CD4-positive, alpha-beta T cell treated with Interleukin-17A for 4 hours (primary cell): ENCODE data around the gene NR1I3.

Source experiments
- DNase-seq: peaks from one replicate; pipeline ENCODE4 v3.0.0-alpha.2; 2020; ENCODE audit warnings: mixed read lengths

NR1I3 gene

DNA sequence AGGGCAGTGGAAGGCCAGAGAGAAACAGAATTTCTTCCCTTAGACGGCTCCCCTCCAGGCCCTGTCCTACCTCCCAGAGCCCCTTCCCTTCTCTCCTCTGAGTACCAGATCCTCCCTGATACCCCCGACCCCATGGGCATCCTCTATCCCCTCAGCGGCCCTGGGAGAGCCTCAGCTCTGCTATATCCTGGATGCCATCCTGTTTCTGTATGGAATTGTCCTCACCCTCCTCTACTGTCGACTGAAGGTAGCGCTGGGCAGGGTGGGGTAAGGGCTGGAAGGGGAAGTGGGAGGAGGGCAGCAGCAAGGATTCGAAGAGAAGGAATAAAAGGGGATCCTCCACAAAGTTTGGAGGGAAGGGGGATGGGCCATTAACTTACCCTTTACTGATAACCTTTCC is 20.2 kb downstream of the NR1I3 start:
- no peak for DNase-seq

DNA sequence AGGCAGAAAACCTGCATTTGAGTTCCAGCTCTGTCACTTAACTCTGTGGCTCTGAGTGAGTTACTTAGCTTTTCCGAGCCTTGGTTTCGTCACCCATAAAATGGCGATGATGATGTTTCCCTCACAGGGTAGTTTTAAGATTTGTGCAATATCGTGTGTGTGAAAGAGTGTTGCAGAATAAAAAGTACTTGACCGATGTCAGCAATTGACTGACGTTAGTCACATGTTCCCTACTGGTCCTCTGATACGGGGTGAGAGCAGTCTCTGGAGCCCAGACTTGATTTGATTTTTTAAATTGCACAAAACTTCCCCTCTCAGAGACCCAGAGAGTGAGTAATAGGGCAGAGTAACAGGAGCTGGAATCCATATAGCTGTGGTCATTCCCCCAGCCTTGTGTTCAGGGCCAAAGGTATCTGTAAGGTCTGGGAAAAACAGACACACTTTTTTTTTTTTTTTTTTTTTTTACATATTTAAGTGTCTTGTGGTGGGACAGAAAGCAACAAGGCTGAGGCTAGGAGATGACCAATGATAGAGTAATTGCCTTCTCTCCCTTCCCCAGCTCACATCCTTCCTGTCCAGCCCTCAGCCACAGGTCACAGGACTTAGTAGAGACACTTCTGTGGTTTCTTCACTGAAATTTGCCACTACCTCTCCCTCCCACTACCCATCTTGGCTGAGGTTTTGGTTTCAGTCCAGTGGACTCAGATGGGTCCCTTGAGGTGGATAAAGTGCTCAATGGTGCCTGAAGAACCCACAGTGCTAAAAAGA is 20.9 kb downstream of the NR1I3 start:
- no peak for DNase-seq

DNA sequence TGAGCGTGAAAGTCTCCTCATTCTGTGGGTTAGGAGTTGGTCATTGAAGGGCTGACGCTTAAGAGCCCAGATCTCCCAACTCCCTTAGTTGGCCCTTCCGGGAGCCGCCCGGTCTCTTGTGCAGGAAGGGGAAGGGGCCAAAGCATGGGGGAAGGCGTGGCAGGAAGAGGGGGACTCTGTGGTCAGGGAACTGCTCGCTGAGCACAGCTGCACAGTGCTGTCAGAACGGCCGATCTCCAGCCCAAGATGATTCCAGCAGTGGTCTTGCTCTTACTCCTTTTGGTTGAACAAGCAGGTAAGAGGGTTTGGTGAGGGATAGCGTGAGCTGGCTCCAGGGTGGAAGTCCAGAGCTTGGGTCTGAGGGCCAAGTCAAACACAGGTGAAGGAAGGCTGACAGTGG is 22.9 kb downstream of the NR1I3 start, which contains the start of gene FCER1G:
TSS of gene FCER1G (plus strand) at position 220 of the 400 bp plus-strand sequence. CDS start at position 247, 27 bp downstream.
- DNase-seq = peak; percentile 12

DNA sequence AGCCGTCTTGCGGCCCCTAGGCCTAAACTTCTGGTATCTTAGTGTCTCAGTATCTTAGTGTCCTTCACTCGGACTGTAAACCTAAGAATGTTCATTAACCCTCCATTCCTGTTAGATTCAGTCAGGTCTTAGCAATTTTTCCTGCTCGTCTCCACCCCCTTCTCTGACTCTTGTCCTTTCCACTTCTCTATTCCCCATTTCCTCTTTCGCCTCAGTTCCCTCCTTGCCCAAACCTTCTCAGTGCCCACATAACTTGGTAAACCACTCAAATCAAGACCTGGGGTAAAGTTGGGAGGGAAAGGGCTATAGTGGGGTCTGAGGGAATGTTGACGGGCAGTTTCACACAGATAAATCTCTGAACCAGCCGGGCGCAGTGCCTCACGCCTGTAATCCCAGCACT is 23.6 kb downstream of the NR1I3 start:
- DNase-seq = no peak

DNA sequence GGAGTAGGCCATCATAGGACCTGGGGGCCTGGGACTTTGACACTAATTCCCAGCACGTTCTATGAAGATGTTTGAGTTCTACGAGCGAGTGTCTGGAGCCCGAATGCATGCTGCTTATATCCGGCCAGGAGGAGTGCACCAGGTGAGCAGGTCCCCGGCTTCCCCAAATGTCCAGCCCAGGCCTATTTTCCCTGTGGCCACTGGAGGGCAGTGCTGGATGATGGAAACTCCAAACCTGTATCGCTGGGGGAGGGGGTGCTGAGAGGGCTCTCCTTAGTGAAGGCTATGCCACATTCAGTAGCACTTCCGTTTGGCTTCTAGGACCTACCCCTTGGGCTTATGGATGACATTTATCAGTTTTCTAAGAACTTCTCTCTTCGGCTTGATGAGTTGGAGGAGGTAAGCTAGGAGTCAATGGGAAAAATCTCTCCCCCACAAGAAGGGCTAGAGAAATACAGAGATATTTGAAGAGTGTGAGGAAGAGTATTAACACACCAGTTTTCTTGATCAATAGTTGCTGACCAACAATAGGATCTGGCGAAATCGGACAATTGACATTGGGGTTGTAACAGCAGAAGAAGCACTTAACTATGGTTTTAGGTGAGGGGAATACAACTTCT is 28.1 kb downstream of the NR1I3 start:
- peak; percentile 80 for DNase-seq

DNA sequence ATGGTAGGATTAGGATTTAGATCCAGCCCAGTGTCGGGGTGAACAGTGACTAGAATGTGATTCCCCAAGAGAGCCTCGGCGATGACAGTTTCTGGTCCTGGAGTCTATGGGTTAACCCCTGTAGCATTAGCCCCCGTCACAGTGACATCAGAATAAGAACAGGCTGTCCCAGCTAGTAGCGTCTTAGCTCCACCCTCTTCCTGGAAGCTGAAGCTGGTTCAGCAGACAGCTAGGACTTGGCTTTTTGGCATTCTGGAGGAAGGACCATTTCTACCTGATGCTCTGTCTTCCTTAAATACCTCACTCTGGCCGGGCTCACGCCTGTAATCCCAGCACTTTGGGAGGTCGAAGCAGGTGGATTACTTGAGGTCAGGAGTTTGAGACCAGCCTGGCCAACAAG is 30.8 kb downstream of the NR1I3 start:
- DNase-seq = no peak

DNA sequence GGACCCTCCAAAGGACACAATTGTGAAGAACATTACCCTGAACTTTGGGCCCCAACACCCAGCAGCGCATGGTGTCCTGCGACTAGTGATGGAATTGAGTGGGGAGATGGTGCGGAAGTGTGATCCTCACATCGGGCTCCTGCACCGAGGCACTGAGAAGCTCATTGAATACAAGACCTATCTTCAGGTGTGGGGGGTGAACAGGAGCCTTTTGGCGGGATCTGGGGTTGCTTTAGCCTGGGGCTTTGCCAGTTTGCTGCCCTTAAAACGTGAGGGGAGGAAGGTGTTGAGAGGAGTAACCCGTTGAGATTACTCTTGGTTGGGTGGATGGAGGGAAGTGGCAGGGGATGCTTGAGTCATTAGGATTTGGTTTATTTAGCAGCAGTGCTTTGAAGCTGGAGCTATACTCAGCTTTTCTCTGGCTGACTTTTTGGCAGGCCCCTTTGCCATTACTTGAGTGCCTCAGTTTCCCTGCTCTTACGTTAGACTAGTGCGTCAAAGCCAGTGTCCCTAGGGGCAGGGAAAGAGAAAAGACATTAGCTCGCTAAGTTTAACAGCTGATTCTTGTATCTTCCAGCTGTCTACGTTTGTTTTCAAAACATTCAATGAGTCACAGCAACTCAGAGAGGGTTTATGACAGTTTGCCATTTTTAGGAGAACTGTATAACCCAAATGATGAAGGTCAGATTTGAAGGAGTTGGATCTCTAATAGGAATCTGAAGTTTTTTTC is 31.4 kb downstream of the NR1I3 start:
- no peak for DNase-seq

DNA sequence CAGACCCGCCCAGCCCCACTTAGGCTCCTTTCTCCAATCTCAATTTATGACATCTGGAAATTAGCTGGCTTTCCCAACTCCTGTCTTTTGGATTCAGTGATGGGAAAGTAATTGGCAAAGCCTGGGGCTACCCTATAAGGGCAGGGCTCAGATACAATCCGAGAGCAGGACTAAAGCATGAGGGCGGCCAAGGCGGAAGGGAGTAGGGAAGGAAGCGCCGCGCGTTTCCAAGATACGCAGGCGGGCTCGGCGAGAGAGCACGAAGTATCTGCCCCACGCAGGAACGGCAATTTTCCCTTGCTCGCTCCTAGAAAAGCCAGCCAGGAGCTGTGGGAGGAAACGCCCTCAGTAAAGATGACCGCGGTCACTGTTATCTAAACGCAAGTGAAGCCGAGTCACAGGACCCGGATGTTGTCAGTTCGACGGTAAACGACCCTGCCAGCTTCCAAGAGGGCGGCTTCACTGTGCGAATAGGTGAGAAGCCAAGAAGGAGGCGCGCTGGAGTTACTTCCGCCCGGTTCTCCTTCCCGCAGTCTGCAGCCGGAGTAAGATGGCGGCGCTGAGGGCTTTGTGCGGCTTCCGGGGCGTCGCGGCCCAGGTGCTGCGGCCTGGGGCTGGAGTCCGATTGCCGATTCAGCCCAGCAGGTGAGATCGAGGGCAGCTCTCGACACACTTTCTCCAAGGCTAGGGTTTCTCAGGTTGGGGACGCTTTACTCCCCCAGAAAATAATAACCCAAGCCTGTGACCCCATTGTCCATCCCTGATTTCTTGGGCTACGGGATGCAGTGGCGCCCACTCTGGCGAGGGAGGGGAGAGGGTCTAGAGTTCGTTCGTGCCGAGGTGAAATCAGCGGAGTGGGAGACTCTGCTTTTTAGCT is 35.9 kb downstream of the NR1I3 start, which contains the start of gene NDUFS2:
TSS of gene NDUFS2 (plus strand) at position 532 of the 877 bp plus-strand sequence. CDS start at position 551, 19 bp downstream.
- peak; percentile 95 for DNase-seq

DNA sequence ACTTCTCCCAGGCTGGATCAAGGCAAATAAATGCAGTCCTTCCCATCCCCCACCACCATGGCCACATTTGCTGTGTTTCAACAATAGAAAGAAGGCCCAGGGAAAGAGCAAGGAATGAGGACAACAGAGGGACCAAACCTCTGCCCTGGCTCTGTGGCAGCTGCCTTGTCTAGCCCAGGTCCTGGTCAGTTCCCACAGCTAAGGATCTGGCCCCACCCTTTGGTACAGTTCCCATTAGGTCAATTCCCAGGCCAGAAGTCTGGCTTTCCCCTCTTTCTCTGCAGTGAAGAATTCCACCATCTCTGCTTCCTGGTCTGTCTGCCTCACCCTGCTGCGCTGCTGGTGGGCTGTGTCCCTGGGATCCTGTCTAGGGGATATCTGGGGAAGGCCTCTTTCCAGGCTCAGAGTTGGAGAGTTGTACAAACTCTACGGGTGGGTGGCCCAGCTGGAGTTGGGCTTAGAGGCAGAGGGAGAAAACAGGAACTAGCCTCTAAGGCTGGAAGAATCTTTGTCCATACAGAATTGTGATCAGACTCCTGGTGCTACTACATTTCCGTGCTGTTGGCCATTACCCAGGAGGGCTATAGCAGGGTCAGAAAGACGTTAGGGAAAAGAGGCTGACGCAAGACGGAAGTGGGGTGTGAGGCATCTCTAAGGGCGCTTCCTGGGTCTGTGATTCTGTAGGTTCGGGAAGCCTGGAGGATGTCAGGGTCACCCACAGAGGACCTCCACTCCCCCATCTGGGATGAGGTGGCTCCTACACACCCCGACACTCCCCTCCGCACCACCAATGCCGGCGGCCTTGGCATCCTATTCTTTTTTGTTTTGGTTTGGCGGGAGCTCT is 36.8 kb downstream of the NR1I3 start:
- no peak for DNase-seq

DNA sequence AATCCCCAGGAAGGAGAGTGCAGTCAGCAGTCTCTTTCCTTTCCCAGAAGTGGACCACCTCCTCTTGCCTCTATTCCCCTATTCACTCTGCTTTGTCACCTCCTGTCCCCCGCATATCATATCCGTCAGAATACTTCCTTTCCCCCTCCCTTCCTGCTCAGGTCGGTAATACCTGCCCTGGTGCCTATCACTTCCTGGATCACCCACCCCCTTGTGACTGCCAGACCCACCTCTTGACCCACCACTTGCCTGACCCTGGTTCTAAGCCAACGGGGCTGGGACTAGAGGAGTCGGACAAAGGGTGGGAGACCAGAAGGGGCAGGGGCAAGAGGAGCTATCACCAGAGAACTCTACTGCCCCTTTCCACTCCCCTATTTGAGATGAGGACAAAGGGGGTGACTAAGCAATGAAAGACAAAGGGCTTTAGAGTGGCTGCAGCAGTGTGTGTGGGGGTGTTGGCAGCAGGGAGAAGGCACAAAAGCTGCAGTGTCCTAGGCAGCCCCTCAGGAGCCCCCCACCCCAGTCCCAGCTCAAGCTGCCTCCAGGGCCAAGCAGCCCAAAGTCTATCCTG is 37.5 kb downstream of the NR1I3 start:
- DNase-seq = no peak

DNA sequence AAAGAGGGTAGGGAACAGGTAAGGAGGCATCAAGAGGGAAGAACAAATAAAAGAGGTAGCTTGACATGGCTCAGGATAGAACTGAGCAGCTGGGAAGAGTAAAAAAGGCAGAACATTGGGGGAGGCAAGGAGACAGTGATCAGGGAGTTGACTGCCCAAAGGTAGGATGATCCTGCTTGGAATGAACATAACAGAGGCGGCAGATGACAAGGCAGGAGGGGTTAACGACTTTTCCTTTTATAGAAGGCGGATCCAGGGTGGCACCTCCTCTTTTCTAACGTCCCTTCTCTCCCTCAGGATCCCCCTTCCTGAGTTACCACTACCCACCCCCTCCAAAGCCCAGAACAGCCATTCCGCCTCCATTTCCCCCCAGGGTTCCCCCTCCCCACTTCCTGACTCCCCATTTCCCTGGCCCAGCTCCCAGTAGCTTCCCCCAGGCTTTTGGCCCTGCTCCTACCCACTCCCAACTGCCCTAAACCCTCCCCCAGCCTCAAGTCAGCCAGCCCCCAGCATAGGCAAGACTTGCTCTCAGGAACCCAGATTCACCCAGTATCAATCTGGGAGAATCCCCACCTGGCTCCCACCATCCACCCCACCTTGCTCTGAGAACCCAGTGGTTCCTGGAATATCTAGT is 38.4 kb downstream of the NR1I3 start:
- no peak for DNase-seq

DNA sequence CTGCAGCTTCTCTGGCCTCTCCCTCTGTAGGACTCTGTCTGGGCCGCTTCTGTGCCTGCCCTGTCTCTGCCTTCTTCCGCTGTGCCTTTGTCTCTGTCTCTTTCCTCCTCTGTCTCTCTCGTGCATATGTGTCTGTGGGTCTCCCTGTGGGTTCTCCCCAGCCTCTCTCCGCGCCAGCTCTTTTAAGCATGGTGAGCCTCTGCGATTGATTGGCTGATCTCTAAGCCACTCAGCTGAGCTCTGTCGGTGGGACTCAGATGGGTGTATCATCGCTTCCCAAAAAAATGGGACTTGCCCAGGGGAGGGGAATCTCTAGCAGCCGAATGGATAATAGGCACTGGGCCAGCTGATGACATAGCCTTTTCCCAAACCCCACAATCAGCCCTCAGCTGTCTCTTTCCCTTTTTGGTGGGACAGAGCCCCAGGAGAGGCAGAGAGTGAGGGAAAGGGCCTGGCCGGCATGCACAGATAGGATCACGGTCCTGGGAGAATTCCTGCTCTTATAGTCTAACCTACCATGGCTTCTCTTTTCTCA is 39.0 kb downstream of the NR1I3 start, which contains the start of gene ADAMTS4:
TSS of gene ADAMTS4 (minus strand) at position 158 of the 535 bp plus-strand sequence. CDS start 427 bp downstream, outside the sequence.
- no peak for DNase-seq

DNA sequence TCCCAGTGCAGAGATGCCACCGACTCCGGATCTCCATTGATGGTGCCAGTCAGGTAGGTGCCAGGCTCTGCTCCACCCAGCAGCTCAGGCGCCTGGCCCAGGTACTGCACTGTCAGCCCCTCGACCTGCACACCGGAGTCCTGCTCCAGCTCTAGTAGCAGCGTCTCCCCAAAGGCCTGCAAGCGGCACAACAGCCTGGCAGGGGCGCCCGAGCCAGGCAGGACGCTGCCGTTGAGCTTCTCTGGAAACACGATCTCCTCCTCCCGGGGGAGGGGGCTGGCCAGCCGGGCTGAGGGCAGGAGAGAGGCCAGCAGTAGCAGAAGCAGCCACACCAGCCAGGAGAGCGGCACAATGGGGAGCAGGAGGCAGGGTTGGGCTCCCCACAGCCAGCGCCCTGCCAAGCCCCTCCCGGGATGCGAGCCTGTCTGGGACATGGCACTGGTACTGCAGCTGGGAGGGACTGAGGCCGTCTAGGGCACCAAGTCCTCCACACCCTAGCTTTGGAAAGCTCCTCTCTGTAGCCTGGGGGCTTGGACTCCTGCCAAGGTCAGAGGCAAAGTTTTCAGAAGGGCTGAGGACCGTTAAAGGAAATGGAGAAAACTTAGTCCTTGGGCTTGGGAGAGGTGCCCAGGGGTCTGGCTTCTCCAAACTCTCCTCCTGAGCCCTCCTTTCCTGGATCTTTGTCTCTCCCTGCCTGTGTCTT is 39.7 kb downstream of the NR1I3 start:
- DNase-seq = no peak

DNA sequence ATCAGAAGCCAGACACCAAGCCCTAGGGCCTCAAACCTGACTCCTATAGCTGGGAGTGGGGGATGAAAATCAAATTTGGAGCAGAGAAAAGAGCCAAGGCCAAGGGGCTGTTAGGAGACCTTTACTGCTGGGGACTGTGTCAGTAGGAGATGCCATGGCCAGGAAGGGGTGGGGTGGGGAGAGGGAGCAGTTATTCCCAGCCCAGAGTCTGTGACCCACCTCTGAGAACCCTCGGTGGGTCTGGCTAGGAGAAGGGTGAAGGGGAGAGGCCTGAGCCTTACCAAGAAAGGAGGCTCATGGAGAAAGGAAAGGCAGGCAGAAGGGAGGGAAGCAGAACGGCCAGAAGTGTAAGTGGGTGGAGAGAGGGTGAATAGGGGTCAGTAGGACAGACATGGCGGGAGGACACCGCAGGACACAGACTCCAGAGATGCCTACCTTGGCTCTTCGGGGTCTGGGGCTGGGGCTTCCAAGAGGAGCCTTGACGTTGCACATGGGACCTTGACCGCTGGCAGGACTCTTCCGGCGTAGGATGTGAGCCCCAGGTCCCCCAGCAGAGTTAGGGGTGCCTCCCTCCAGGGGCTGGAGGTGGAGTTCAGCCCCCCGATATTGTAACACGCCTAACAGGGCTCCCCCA is 40.3 kb downstream of the NR1I3 start:
- no peak for DNase-seq

DNA sequence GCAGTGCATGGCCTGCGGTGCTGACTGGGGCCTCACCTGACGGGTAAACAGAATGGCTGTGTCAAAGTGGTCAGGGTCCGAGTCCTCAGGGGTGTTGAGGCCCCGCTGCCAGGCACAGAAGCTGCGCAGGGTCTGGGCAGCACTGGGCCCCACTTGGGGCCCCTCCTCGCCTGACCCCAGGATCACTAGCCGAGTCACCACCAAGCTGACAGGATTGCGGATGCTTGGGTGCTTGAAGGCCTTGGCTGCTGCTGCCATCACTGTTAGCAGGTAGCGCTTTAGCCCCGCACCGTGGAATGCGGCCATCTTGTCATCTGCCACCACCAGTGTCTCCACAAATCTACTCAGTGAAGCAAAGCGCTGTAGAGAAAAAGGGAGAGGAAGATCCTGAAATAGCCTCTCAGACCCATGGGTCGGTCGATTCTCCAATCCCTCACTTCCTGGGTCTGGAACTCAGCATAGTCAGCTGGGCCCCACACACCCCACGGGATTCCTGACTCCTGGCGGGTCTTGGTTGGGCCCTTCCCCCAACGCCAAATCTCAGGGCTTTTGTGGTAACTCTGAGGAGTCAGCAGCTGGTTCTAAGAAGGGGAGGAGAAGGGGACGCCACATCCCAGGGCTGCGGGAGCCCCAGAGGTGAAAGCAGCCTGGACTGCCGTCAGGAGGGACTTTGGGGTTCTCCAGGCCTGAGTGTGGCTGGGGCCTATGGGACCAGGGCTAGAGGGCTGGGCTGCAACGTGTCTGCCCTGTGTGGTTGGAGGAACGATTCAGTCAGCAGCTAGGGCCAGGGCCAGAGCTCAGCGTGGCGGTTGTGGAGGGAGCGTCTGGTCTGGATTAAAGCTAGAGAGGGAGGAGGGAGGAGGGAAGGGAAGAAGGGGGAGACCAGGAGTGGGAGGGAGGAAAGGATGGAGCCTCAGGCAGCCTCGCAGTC is 41.2 kb downstream of the NR1I3 start:
- no peak for DNase-seq

DNA sequence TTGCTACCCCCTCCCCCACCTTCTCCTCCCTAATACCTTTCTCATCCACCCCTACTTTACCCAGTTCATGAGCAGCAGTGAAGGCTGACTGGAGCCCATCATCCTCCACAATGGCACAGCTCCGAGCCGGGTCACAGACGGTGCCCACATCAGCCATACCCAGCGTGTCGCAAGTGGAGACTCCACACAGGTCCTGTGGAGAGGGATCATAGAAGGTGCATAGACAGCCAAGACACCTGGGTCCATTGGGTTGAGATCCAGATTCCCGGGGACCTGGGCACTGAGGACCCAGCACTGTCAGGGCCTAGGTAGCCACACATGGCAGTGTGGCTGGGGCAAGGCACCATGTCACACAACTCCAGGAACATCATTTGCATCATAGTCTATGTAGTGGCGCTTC is 41.9 kb downstream of the NR1I3 start:
- no peak for DNase-seq

DNA sequence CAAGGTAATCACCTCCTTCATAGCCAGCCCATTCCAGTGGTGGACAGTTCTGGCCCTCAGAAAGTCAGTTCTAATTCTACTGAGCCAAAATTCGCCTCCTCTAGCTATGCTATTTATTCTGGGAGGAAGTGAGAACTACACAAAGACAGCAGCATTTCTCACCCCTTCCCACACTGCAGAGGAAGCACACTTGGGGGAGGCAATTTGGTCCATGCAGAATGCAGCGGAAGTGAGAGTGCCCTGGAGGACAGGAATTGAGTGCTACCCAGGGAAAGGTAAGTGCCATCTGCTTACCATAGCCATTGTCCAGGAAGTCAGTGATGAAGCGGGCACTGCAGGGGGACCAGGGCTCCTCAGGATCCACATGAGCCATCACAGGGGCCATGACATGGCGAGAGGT is 42.8 kb downstream of the NR1I3 start:
- DNase-seq = peak; percentile 27
